NCI-H774 (cell line): ENCODE measurements around the gene SCEL.

Source experiments
- DNase-seq: peaks from one replicate; lab custom pipeline; 2025; lab: John Stamatoyannopoulos, UW

Gene SCEL

GRCh38 chr13:77521595-77522367, 13.7 kb upstream of the SCEL start:
- DNase-seq: no peak

GRCh38 chr13:77522444-77522843, 13.1 kb upstream of the SCEL start:
- no peak for DNase-seq

- DNase-seq: no peak
These were observed 12.1 kb upstream of the SCEL start for GRCh38 chr13:77523386-77523785.

GRCh38 chr13:77523834-77524728, 11.4 kb upstream of the SCEL start:
- DNase-seq: no peak

GRCh38 chr13:77528414-77528813, 7.1 kb upstream of the SCEL start:
- DNase-seq: no peak

GRCh38 chr13:77528834-77529500, 6.5 kb upstream of the SCEL start:
- no peak for DNase-seq

GRCh38 chr13:77529501-77529840, 6.0 kb upstream of the SCEL start:
- no peak for DNase-seq

- DNase-seq: no peak
These were observed 4.6 kb upstream of the SCEL start for GRCh38 chr13:77530875-77531274.

- no peak for DNase-seq
These were observed 2.5 kb upstream of the SCEL start for GRCh38 chr13:77532983-77533382.

- no peak for DNase-seq
These were observed 1.4 kb upstream of the SCEL start for GRCh38 chr13:77533875-77534788.

- DNase-seq: no peak
These were observed 852 bp downstream of the SCEL start for GRCh38 chr13:77536358-77536757.

GRCh38 chr13:77537289-77537919, 1.9 kb downstream of the SCEL start:
- no peak for DNase-seq

- DNase-seq: no peak
These were observed 8.2 kb downstream of the SCEL start for GRCh38 chr13:77543711-77544110.

GRCh38 chr13:77544355-77544754, 8.8 kb downstream of the SCEL start:
- no peak for DNase-seq

- no peak for DNase-seq
These were observed 9.3 kb downstream of the SCEL start for GRCh38 chr13:77544758-77545338.

GRCh38 chr13:77545626-77546412, 10.3 kb downstream of the SCEL start:
- DNase-seq: no peak

- DNase-seq: no peak
These were observed 12.6 kb downstream of the SCEL start for GRCh38 chr13:77548095-77548494.

- DNase-seq: no peak
These were observed 13.1 kb downstream of the SCEL start for GRCh38 chr13:77548594-77548993.

- DNase-seq: no peak
These were observed 18.6 kb downstream of the SCEL start for GRCh38 chr13:77554069-77554468.

- no peak for DNase-seq
These were observed 19.7 kb downstream of the SCEL start for GRCh38 chr13:77555246-77555645.
